T47D (cell line): Measurements from ENCODE around the gene EEIG1.

Experiments used
- DNase-seq, 2 experiments: peaks; one replicate each; pipeline versions ENCODE4 v3.0.0 to v3.0.0-alpha.2; 2011 to 2012; ENCODE audit warnings: low read depth in 1 of 2, low spot score in 1 of 2
- JUND ChIP-seq: IDR thresholded peaks from 2 replicates; pipeline ENCODE4 v1.6.1; 2012; ENCODE audit warnings: low read depth
- in situ Hi-C: cut with HindIII; loops from 2 replicates; pipeline ENCODE4 v1.10.0; 2016; ENCODE audit warnings: low sequenced_read_pairs, low pct_unique_long_range_greater_than_20kb

Gene EEIG1

GRCh38 chr9:127959398-127959797 lies 21.4 kb downstream of the EEIG1 start:
- TF ChIP-seq JUND = no peak
- no peak for DNase-seq
- in situ Hi-C loops = no loop called here

- no peak for TF ChIP-seq JUND
- no peak for DNase-seq
- in situ Hi-C loops = no loop called here
These were observed 22.1 kb downstream of the EEIG1 start for GRCh38 chr9:127958728-127959127.

GRCh38 chr9:127955294-127956015 lies 25.3 kb downstream of the EEIG1 start:
- in situ Hi-C loops = no loop called here
- TF ChIP-seq JUND = peak; percentile 99
- DNase-seq = peak; percentile 97 to 98

GRCh38 chr9:127954831-127955293 lies 25.9 kb downstream of the EEIG1 start:
- TF ChIP-seq JUND = no peak
- DNase-seq = no peak
- in situ Hi-C loops = no loop called here

- in situ Hi-C loops = no loop called here
- no peak for DNase-seq
- no peak for TF ChIP-seq JUND
These were observed 26.9 kb downstream of the EEIG1 start for GRCh38 chr9:127953768-127954505.

DNA sequence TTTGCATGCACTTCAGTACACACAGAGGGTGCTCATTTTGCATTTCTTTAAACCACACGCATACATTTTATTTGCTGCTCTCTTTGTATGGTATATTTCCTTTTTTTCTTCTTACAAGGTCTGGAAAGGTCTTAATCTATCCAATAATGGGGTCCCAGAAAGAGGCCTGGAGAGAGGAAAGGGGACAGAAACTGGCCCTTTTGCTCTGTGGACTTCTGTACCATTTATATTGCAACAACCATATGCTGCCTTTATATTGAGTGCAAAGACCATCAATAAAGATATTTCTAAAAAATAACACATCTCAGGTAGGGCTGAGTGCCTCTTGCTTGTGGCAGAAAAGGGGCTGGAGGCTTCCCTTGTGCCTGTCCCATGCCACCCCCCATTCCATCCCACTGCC lies 27.6 kb downstream of the EEIG1 start:
- in situ Hi-C loops = no loop called here
- no peak for DNase-seq
- no peak for TF ChIP-seq JUND

- no peak for DNase-seq
- in situ Hi-C loops = no loop called here
- TF ChIP-seq JUND = no peak
These were observed 30.1 kb downstream of the EEIG1 start for GRCh38 chr9:127950513-127951289.

DNA sequence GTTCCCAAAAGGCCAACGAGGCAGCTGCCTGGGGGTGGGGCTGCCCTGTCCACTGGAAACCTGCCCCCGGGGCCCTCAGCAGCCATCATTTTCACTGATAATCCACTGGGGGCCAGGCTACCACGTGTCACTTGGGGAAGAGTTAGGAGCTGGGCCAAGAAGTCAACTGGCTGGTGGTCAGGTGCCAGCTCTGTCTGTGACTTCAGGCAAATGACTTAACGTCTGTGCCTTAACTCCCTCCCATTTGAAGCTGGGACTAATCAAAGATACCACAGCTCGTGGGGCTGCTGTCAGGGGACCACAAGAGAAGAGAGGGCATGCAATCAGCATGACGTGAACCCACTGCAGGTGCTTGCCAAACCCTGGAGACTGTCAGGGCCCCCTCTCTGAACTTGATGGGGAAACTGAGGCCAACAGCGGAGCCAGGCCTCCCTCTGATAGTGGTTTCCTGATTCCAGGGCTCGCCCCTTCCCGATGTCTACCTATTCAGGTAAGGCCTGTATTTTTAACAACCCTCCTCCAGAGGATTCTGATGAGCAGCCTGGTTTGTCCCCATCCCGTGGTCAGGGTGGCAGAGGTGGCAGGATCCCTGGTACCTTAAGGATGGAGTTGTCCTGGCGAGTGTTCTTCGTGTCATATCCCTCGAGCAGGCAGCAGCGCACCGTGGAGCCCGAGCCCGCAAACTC lies 30.8 kb downstream of the EEIG1 start:
- TF ChIP-seq JUND = no peak
- no peak for DNase-seq
- in situ Hi-C loops = no loop called here

DNA sequence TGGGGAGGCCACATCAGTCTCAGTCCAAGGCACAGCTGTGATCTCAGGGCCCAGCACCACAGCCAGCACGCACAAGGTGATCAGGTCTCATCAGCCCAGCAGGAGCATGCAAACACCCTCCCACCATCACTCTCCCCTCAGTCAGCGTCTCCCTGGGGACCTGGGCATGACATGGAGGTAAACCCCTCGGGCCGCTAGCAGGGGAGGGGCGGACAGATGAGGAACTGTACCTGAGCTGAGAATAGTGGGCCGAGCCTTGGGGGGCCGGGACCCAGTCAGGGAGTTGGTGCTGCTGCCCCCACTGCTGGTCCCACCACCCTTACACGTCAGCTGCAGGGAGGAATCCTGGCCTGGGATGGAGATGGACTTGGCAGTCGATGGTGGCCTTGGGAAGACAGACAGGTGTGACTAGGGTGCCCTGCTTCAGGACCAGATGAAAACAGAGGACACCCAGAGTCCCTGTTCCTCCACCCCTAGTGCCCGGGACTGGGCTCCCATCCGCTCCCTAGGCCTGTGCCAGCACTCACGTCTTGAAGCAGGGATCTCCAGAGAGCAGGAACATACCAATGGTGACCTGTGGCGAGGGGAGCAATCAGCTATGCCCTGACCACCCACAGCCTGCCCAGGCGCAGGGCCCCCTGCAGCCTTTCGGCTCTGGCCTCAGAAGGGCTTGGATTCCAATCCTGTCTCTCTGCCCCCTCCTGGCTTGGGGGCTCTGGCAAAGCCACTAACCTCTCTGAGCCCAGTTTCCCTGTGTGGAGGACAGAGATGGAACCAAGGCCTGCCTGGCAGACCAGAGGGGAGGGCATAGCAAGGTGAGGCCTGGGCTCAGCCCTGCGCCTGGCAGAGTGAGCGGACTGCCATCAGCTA lies 32.7 kb downstream of the EEIG1 start:
- in situ Hi-C loops = no loop called here
- no peak for DNase-seq
- no peak for TF ChIP-seq JUND

DNA sequence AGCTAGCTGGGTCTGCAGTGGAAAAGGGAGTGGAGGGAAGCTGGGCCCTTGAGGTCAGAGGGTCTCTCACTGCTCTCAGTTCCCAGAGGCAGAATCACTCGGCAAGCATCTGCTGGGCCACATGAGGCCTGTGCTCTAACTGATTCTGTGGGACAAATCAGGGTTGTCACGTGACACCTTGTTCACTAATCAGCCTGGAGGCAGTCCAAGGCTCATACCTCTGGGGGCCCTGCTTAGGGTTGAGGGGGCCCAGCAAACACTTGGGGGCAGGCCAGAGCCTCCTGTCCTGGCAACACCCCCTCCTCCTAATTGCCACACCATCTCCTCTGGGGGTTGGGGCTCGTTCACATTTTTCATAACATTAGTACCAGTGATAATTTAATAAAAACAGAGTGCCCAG lies 34.1 kb downstream of the EEIG1 start:
- in situ Hi-C loops = no loop called here
- no peak for TF ChIP-seq JUND
- DNase-seq = no peak

DNA sequence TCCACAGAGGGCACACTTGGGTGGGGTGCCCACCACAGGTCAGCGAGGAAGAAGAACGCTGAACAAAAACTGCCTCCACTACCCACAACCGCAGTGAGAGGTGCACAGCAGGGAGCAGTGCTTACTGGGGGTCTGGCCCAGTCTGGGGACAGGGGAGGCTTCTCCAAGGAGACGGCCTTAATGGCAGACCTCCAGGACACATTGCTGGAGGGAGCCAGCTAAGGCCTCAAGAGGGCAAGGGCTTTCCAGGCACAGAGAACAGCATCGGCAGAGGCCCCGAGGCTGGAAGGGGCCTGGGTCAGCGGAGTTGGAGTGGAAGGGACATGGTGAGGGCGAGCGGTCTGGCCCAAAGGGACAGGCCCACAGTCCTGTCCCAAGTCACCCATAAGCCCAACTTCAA lies 34.8 kb downstream of the EEIG1 start:
- DNase-seq = no peak
- no peak for TF ChIP-seq JUND
- in situ Hi-C loops = no loop called here

DNA sequence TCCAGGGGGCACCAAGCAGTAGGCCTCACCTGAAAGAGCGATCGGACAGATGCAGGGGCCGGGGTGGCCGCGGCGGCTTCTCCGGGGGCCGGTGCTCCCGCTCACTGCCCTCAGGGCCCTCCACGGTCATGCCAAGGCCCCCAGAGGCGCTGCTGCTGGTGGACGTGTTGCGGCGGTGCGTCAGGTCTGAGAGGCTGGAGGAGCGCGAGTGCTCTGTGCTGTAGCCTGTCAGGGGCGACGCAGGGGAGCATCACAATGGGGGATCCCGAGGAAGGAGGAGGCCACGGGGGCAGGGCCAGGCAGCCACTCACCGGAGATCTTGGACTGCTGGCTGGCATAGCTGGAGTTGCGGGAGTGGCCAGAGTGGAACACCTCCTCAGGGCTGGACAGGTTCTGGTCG lies 35.5 kb downstream of the EEIG1 start:
- in situ Hi-C loops = no loop called here
- DNase-seq = no peak
- no peak for TF ChIP-seq JUND
